ENCODE measurements around the gene FOXP1.

- TF ChIP-seq, protein P1, sequence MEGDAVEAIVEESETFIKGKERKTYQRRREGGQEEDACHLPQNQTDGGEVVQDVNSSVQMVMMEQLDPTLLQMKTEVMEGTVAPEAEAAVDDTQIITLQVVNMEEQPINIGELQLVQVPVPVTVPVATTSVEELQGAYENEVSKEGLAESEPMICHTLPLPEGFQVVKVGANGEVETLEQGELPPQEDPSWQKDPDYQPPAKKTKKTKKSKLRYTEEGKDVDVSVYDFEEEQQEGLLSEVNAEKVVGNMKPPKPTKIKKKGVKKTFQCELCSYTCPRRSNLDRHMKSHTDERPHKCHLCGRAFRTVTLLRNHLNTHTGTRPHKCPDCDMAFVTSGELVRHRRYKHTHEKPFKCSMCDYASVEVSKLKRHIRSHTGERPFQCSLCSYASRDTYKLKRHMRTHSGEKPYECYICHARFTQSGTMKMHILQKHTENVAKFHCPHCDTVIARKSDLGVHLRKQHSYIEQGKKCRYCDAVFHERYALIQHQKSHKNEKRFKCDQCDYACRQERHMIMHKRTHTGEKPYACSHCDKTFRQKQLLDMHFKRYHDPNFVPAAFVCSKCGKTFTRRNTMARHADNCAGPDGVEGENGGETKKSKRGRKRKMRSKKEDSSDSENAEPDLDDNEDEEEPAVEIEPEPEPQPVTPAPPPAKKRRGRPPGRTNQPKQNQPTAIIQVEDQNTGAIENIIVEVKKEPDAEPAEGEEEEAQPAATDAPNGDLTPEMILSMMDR (IDR thresholded peaks at IDR 0.05; ENCODE audit: poor library complexity, severe bottlenecking): no peak
- TF ChIP-seq REST (IDR thresholded peaks at IDR 0.05; ENCODE audit: borderline replicate concordance): no peak
- no peak for TF ChIP-seq RAD21 (conservative IDR thresholded peaks at IDR 0.05)
- TF ChIP-seq POLR2AphosphoS5 (IDR thresholded peaks at IDR 0.05): no peak
- no peak for TF ChIP-seq EP300 (conservative IDR thresholded peaks at IDR 0.05; ENCODE audit: poor library complexity, severe bottlenecking)
- no peak for TF ChIP-seq EZH2 (IDR thresholded peaks at IDR 0.05; ENCODE audit: borderline replicate concordance, insufficient read depth, low read length, poor library complexity, severe bottlenecking)
- TF ChIP-seq SMC3 (conservative IDR thresholded peaks at IDR 0.05; ENCODE audit: poor library complexity): no peak
These were observed 339.2 kb downstream of the FOXP1 start for GRCh38 chr3:71244153-71244825.
